IPS-20b (cell line): Measurements from ENCODE around the gene TMED6.

Experiments used
- H3K27ac ChIP-seq: one replicate; pipeline ENCODE4 v1.5.1; 2013; ENCODE audit warnings: low read length
- H3K27me3 ChIP-seq: 2 replicates; pipeline ENCODE4 v1.6.1; 2013; ENCODE audit warnings: mild to moderate bottlenecking, low read length, inconsistent platforms; ENCODE audit not compliant: insufficient read depth
- H3K36me3 ChIP-seq: 2 replicates; pipeline ENCODE4 v1.6.1; 2013; ENCODE audit warnings: low read depth, mild to moderate bottlenecking, inconsistent platforms, low read length, moderate library complexity; ENCODE audit not compliant: insufficient read depth
- H3K4me1 ChIP-seq: 2 replicates; pipeline ENCODE4 v1.6.1; 2013; ENCODE audit warnings: mild to moderate bottlenecking, control low read depth, inconsistent platforms, low read length, moderate library complexity; ENCODE audit not compliant: insufficient read depth
- H3K4me3 ChIP-seq: 2 replicates; pipeline ENCODE4 v1.5.1; 2013; ENCODE audit warnings: mild to moderate bottlenecking, low read length, inconsistent platforms
- H3K9ac ChIP-seq: 2 replicates; pipeline ENCODE4 v1.6.1; 2013; ENCODE audit warnings: low read depth, mild to moderate bottlenecking, inconsistent platforms, low read length, moderate library complexity
- H3K9me3 ChIP-seq: 2 replicates; pipeline ENCODE4 v1.6.1; 2013; ENCODE audit warnings: mild to moderate bottlenecking, low read depth, low read length, inconsistent platforms; ENCODE audit not compliant: insufficient read depth

Gene TMED6

GRCh38 chr16:69319826-69320739 is 31.5 kb downstream of the TMED6 start:
- Histone ChIP-seq H3K9ac (no peak overlapping the region), H3K4me1 (no peaks in the 10 kb centered on the region), H3K36me3 (peaks cover 89% of the 10 kb centered on the region), H3K27ac (no peak overlapping the region), H3K9me3 (no peaks in the 10 kb centered on the region), H3K4me3 (no peak overlapping the region), H3K27me3 (no peaks in the 10 kb centered on the region)

GRCh38 chr16:69319381-69319780 is 32.2 kb downstream of the TMED6 start:
- H3K9ac ChIP-seq = no peak overlapping the region
- no peaks in the 10 kb centered on the region for H3K27me3 ChIP-seq
- H3K4me1 ChIP-seq = no peaks in the 10 kb centered on the region
- H3K9me3 ChIP-seq = no peaks in the 10 kb centered on the region
- no peak overlapping the region for H3K4me3 ChIP-seq
- H3K36me3 ChIP-seq = peaks cover 87% of the 10 kb centered on the region
- H3K27ac ChIP-seq = no peak overlapping the region

- H3K36me3 ChIP-seq = peaks cover 84% of the 10 kb centered on the region
- no peak overlapping the region for H3K27ac ChIP-seq
- no peaks in the 10 kb centered on the region for H3K27me3 ChIP-seq
- no peak overlapping the region for H3K4me3 ChIP-seq
- no peak overlapping the region for H3K9ac ChIP-seq
- no peaks in the 10 kb centered on the region for H3K9me3 ChIP-seq
- H3K4me1 ChIP-seq = no peaks in the 10 kb centered on the region
These were observed 32.7 kb downstream of the TMED6 start for GRCh38 chr16:69318911-69319289.

- Histone ChIP-seq H3K4me3 (no peak overlapping the region), H3K9ac (no peak overlapping the region), H3K36me3 (peaks cover 80% of the 10 kb centered on the region), H3K4me1 (no peaks in the 10 kb centered on the region), H3K27me3 (no peaks in the 10 kb centered on the region), H3K9me3 (no peaks in the 10 kb centered on the region), H3K27ac (no peak overlapping the region)
These were observed 33.2 kb downstream of the TMED6 start for GRCh38 chr16:69318177-69318910.

GRCh38 chr16:69316595-69317034 is 35.0 kb downstream of the TMED6 start:
- no peak overlapping the region for H3K27ac ChIP-seq
- H3K36me3 ChIP-seq = peaks cover 63% of the 10 kb centered on the region
- no peaks in the 10 kb centered on the region for H3K4me1 ChIP-seq
- no peaks in the 10 kb centered on the region for H3K27me3 ChIP-seq
- H3K9ac ChIP-seq = no peak overlapping the region
- H3K9me3 ChIP-seq = no peaks in the 10 kb centered on the region
- H3K4me3 ChIP-seq = no peak overlapping the region

GRCh38 chr16:69315486-69316311 is 35.9 kb downstream of the TMED6 start:
- H3K9ac ChIP-seq = no peak overlapping the region
- H3K9me3 ChIP-seq = no peaks in the 10 kb centered on the region
- no peaks in the 10 kb centered on the region for H3K27me3 ChIP-seq
- peaks cover 54% of the 10 kb centered on the region for H3K36me3 ChIP-seq
- no peaks in the 10 kb centered on the region for H3K4me1 ChIP-seq
- no peak overlapping the region for H3K4me3 ChIP-seq
- no peak overlapping the region for H3K27ac ChIP-seq

- no peaks in the 10 kb centered on the region for H3K9me3 ChIP-seq
- H3K27me3 ChIP-seq = no peaks in the 10 kb centered on the region
- peaks cover 42% of the 10 kb centered on the region for H3K36me3 ChIP-seq
- H3K9ac ChIP-seq = no peak overlapping the region
- no peak overlapping the region for H3K4me3 ChIP-seq
- H3K27ac ChIP-seq = no peak overlapping the region
- H3K4me1 ChIP-seq = no peaks in the 10 kb centered on the region
These were observed 37.1 kb downstream of the TMED6 start for GRCh38 chr16:69314534-69314933.

GRCh38 chr16:69313469-69313868 is 38.1 kb downstream of the TMED6 start:
- Histone ChIP-seq H3K27me3 (no peaks in the 10 kb centered on the region), H3K9me3 (no peaks in the 10 kb centered on the region), H3K27ac (no peak overlapping the region), H3K4me1 (no peaks in the 10 kb centered on the region), H3K4me3 (no peak overlapping the region), H3K36me3 (peaks cover 31% of the 10 kb centered on the region), H3K9ac (no peak overlapping the region)

GRCh38 chr16:69311533-69312387 is 39.8 kb downstream of the TMED6 start:
- H3K27me3 ChIP-seq = no peaks in the 10 kb centered on the region

GRCh38 chr16:69310653-69311532 is 40.7 kb downstream of the TMED6 start, which contains the start of gene VPS4A:
Gene VPS4A (plus strand): TSS chr16:69311350. CDS start chr16:69311512, 162 bp downstream.
- peaks cover 13% of the 10 kb centered on the region; the same call in 1 of the 2 replicates for H3K36me3 ChIP-seq
- no peaks in the 10 kb centered on the region for H3K9me3 ChIP-seq
- no peaks in the 10 kb centered on the region for H3K27me3 ChIP-seq
- no peak within 1 kb of the TSS for H3K27ac ChIP-seq
- H3K4me3 ChIP-seq = peak within 1 kb of the TSS; percentile 89
- peak within 1 kb of the TSS; percentile 81; the same call in 1 of the 2 replicates for H3K9ac ChIP-seq
- H3K4me1 ChIP-seq = no peaks in the 10 kb centered on the region

More at GRCh38 chr16:69311533-69312387, 39.8 kb downstream of the TMED6 start:
- Histone ChIP-seq H3K36me3 (peaks cover 21% of the 10 kb centered on the region), H3K9me3 (no peaks in the 10 kb centered on the region), H3K9ac (peak overlapping the region; percentile 81; the same call in 1 of the 2 replicates), H3K4me3 (peak overlapping the region; percentile 81), H3K4me1 (no peaks in the 10 kb centered on the region), H3K27ac (no peak overlapping the region)
